ENCODE results near the gene CLECL1.
"Not testable (repeated sequence)": the region's sequence is repeated elsewhere in the genome, so short reads cannot be mapped to it uniquely, and the experiment has no call there.

CLECL1 gene

DNA sequence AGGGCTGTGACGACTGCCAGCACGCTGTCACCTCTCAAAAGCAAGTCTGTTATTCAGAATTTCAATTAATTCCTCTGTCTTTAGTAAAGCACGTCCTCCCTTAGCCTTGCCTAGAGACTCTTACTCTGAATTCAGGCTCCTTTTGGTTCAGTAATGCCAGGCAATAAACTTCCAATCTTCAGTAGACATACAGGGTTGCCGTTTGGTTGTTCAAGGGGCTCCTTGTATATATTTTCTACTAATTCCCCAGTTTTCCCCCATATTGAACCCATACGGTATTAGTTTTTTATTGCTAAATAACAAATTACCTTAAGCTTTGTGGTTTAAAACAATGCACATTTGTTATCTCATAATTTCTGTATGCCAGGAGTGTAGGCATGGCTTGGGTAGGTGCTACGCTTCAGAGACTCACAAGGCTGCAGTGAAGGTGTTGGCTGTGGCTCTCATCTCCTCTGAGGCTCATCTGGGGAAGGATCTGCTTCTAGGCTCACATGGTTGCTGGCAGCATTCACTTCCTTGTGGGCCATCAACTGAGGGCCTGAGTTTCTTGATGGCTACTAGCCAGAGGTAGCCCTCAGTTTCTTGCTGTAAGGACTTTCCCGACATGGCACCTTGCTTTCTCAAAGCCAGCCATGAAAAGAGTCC is 7.3 kb upstream of the CLECL1 start:
- no peaks in the 10 kb centered on the region; the same call in 1 of the 2 replicates for H3K4me1 ChIP-seq (ENCODE audit: insufficient read depth, low read length)
- H3K36me3 ChIP-seq (ENCODE audit: insufficient read depth, low read length) = no peaks in the 10 kb centered on the region
- H3K9me3 ChIP-seq (ENCODE audit: control insufficient read depth, insufficient read depth, low read length) = no peaks in the 10 kb centered on the region
- H3K9ac ChIP-seq (ENCODE audit: low read depth, low read length) = no peak overlapping the region

DNA sequence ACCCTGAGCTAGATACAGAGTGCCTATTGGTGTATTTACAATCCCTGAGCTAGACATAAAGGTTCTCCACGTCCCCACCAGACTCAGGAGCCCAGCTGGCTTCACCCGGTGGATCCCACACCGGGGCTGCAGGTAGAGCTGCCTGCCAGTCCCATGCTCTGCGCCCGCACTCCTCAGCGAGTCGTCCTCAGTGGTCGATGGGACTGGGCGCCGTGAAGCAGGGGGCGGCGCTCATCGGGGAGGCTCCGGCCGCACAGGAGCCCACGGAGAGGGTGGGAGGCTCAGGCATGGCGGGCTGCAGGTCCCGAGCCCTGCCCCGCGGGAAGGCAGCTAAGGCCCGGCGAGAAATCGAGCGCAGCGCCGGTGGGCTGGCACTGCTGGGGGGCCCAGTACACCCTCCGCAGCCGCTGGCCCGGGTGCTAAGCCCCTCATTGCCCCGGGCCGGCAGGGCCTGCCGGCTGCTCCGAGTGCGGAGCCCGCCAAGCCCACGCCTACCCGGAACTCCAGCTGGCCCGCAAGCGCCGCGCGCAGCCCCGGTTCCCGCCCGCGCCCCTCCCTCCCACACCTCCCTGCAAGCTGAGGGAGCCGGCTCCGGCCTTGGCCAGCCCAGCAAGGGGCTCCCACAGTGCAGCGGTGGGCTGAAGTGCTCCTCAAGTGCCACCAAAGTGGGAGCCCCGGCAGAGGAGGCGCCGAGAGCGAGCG is 6.7 kb upstream of the CLECL1 start:
- H3K9ac ChIP-seq (ENCODE audit: low read depth, low read length); H3K4me1 ChIP-seq (ENCODE audit: insufficient read depth, low read length); H3K36me3 ChIP-seq (ENCODE audit: insufficient read depth, low read length); H3K9me3 ChIP-seq (ENCODE audit: control insufficient read depth, insufficient read depth, low read length): not testable (repeated sequence)

DNA sequence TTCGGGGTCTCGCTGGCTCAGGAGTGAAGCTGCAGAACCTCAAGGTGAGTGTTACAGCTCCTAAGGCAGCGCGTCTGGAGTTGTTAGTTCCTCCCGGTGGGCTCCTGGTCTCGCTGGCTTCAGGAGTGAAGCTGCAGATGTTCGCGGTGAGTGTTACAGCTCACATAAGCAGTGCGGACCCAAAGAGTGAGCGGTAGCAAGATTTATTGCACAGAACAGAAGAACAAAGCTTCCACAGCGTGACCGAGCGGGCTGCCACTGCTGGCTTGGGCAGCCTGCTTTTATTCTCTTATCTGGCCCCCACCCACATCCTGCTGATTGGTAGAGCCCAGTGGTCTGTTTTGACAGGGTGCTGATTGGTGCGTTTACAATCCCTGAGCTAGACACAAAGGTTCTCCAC is 6.0 kb upstream of the CLECL1 start:
- H3K36me3 ChIP-seq (ENCODE audit: insufficient read depth, low read length); H3K9ac ChIP-seq (ENCODE audit: low read depth, low read length): not testable (repeated sequence)

DNA sequence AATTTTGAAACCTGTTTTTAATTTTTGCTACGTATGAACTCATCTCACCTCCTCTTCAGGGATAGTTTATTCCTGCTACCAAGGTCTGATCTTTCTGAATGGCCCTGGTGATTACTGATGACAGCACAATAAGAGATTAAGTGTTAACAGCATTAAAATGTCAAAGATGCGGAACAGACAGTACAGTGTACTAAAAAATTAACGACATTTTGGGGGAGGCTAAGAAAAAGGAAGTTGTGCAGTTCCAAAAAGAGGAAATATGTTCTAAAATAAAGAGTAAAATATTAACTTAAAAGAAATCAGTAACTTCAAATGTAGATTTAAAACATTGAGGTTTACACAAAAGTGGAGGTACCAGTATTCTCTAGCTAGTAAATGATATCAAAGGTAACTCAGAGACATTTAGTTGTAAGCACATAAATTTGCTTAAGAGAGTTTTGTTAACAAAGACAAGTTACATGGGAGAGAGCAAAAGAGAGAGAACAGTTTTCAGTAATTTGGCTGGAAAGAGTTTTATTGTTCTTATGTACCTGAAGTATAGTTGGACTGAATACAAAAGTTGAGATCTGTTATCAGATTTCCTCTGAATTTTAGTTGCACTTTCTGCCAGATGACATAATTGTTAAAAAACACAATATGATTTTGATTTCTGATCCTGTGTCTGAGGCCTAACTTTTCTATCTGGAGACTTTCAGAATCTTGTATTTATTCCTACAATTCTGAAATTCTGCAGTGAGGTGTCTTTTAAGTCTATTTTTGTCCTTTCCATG is 4.2 kb upstream of the CLECL1 start:
- Histone ChIP-seq H3K9me3 (ENCODE audit: control insufficient read depth, insufficient read depth, low read length) (no peaks in the 10 kb centered on the region), H3K36me3 (ENCODE audit: insufficient read depth, low read length) (no peaks in the 10 kb centered on the region), H3K4me1 (ENCODE audit: insufficient read depth, low read length) (no peaks in the 10 kb centered on the region), H3K9ac (ENCODE audit: low read depth, low read length) (no peak overlapping the region)

More for the DNA sequence above, 6.0 kb upstream of the CLECL1 start:
- H3K4me1 ChIP-seq (ENCODE audit: insufficient read depth, low read length); H3K9me3 ChIP-seq (ENCODE audit: control insufficient read depth, insufficient read depth, low read length): not testable (repeated sequence)

DNA sequence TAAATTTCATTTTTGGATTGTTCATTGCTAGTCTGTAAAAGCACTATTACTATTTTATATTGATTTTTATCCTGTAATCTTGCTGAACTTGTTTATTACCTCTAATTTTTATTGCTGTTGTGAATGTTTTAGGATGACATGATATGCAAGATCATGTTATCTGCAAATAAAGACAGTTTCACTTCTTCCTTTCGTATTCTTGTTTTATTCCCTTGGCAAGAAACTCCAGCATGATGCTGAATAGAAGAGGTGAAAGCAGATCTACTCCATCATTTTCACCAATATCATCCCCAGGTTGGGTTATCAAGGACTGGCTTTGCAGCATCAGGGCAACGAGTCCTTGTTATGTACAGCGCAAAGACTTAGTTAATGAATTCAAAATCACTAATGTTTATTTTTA is 2.7 kb upstream of the CLECL1 start:
- no peaks in the 10 kb centered on the region for H3K4me1 ChIP-seq (ENCODE audit: insufficient read depth, low read length)
- no peaks in the 10 kb centered on the region for H3K36me3 ChIP-seq (ENCODE audit: insufficient read depth, low read length)
- H3K9me3 ChIP-seq (ENCODE audit: control insufficient read depth, insufficient read depth, low read length) = no peaks in the 10 kb centered on the region
- H3K9ac ChIP-seq (ENCODE audit: low read depth, low read length) = no peak overlapping the region

DNA sequence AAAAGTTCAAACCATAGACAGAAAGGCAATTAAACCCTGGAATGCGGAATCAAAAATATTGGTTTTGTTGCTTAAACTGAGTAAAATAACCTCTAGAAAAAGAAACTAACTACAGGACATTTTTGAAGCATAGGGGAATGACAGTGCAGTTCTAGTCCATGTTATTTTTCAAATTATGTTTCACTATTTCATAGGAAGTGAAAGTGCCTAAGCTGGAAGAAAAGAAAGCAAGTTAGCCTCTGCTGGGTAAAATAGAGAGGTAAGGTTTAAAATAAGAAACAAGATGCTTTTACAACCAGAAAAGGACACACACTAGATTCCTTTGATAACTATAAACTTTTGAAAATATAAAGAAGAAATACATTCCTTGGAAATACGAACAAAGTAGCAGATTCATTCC is 1.1 kb downstream of the CLECL1 start:
- Histone ChIP-seq H3K4me1 (ENCODE audit: insufficient read depth, low read length) (no peaks in the 10 kb centered on the region), H3K9me3 (ENCODE audit: control insufficient read depth, insufficient read depth, low read length) (0 out of 2 replicates have a peak, but pooled peaks cover 2% of the 10 kb centered on the region), H3K36me3 (ENCODE audit: insufficient read depth, low read length) (no peaks in the 10 kb centered on the region), H3K9ac (ENCODE audit: low read depth, low read length) (no peak overlapping the region)

DNA sequence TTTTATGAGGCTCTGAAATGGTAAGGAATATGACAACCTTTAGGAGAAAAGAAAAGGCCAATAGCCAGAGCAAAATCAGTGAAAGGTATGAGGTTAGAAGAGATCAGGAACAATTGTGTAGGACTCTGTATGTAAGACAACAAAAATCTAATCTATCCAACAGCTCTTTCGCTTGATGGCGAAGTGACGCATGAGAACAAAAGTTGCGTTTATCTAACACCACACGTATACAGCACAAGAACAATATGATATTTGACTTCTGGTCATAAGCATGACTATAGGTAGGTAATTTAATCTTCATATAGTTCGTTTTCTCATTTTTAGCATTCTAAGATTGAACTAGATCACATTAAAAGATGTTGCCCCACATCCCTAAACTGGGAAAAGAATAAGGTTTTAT is 1.5 kb downstream of the CLECL1 start:
- Histone ChIP-seq H3K9ac (ENCODE audit: low read depth, low read length) (no peak overlapping the region), H3K9me3 (ENCODE audit: control insufficient read depth, insufficient read depth, low read length) (0 out of 2 replicates have a peak, but pooled peaks cover 2% of the 10 kb centered on the region), H3K36me3 (ENCODE audit: insufficient read depth, low read length) (no peaks in the 10 kb centered on the region), H3K4me1 (ENCODE audit: insufficient read depth, low read length) (no peaks in the 10 kb centered on the region)

DNA sequence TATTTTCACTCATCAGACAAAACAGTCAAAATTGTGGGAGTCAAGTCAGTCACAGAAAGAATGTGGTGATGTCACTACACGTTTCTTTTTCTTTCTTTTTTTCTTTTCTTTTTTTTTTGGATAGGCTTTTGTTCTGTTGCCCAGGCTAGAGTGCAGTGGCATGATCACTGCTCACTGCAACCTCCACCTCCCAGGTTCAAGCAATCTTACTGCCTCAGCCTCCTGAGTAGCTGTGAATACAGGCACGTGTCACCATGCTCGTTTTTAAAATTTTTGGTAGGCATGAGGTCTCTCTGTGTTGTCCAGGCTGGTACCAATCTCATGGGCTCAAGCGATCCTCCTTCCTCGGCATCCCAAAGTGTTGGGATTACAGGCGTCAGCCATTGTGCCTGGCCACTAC is 2.3 kb downstream of the CLECL1 start:
- Histone ChIP-seq H3K4me1 (ENCODE audit: insufficient read depth, low read length) (no peaks in the 10 kb centered on the region), H3K36me3 (ENCODE audit: insufficient read depth, low read length) (no peaks in the 10 kb centered on the region), H3K9ac (ENCODE audit: low read depth, low read length) (no peak overlapping the region), H3K9me3 (ENCODE audit: control insufficient read depth, insufficient read depth, low read length) (0 out of 2 replicates have a peak, but pooled peaks cover 2% of the 10 kb centered on the region)

DNA sequence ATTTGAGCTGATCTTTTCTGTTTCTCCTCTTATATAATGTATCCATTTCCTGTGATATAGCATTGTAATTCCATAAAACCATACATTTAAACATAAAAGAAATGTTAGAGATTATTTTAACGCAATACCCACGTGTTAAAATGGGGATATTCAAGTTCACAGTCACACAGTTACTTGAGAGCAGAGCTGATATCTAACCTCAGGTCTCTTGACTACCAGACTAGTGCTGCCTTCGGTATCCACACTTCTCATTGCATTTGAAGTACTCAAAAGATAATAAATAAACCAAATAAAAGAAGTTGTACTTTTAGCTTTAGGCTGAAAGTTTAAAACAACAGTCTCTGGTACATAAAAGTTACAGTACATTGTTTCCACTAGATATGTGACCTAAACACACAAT is 2.9 kb downstream of the CLECL1 start:
- Histone ChIP-seq H3K9me3 (ENCODE audit: control insufficient read depth, insufficient read depth, low read length) (0 out of 2 replicates have a peak, but pooled peaks cover 2% of the 10 kb centered on the region), H3K36me3 (ENCODE audit: insufficient read depth, low read length) (no peaks in the 10 kb centered on the region), H3K9ac (ENCODE audit: low read depth, low read length) (no peak overlapping the region), H3K4me1 (ENCODE audit: insufficient read depth, low read length) (no peaks in the 10 kb centered on the region)

DNA sequence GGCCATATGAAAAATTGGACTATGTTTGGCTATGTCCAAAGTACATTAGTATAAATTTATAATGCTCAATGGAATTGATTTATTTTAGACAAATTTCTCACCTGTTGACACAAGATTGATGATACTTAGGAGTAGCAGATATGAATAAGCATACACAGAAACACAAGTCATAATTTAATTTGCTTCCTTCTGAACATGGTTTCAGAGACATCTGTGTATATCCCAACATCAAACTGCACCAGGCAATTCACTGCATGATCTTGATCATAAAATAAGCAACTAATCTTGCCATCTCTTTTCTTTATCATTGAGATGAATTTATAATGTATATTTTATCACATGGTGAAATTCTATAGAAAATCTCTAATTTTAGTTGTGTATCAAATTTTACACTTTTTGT is 3.8 kb downstream of the CLECL1 start:
- Histone ChIP-seq H3K4me1 (ENCODE audit: insufficient read depth, low read length) (no peaks in the 10 kb centered on the region), H3K36me3 (ENCODE audit: insufficient read depth, low read length) (no peaks in the 10 kb centered on the region), H3K9me3 (ENCODE audit: control insufficient read depth, insufficient read depth, low read length) (0 out of 2 replicates have a peak, but pooled peaks cover 2% of the 10 kb centered on the region), H3K9ac (ENCODE audit: low read depth, low read length) (no peak overlapping the region)

DNA sequence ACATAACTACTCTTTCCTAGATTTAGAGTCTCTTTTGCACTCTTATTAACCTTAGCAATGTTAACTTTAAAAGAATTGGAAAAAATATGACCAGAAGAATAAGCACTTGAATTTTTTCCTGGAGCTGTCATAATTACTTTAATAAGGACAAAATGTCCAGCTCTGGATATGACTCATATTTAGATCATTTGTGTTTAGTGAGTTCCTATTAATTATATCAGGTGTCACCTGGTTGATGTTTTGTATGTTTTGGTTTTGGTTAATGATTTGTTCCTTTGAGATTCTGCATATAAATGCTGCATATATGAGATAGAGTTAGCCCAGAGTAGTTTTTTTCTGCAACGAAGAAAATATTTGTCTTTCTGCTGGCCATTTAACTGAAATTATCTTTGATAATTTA is 5.1 kb downstream of the CLECL1 start:
- H3K4me1 ChIP-seq (ENCODE audit: insufficient read depth, low read length) = no peaks in the 10 kb centered on the region
- H3K36me3 ChIP-seq (ENCODE audit: insufficient read depth, low read length) = no peaks in the 10 kb centered on the region
- 0 out of 2 replicates have a peak, but pooled peaks cover 2% of the 10 kb centered on the region for H3K9me3 ChIP-seq (ENCODE audit: control insufficient read depth, insufficient read depth, low read length)
- no peak overlapping the region for H3K9ac ChIP-seq (ENCODE audit: low read depth, low read length)

DNA sequence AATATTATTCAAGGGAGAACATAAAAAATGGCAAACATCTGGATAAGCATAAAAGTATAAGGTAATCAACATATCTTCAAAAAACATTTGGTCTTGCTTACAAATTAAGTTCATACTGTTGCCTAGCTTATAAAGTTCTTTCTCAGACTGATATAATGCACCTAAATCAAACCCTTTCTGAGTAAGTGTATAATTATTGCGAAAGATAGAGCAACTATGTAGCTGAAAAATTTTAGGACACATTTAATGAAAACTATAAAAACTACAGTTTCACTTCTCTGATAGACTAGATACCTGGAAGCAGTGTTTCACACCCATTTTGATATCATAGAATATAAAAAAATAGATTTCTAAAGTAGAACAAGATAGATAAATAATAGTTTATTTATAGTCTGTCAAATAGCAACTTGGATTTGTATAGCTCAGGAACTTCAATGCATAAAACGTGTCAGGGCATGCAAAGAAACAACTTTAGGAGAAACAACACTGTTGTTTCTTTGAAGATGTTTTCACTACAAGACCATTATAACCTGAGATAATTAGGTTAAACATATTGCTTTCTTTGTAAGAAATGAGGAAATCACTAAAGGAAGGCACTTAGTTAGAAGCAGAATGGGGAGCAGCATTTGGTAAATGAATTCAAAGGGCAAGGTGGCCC is 7.6 kb downstream of the CLECL1 start:
- Histone ChIP-seq H3K9me3 (ENCODE audit: control insufficient read depth, insufficient read depth, low read length) (0 out of 2 replicates have a peak, but pooled peaks cover 2% of the 10 kb centered on the region), H3K4me1 (ENCODE audit: insufficient read depth, low read length) (0 out of 2 replicates have a peak, but pooled peaks cover 7% of the 10 kb centered on the region), H3K36me3 (ENCODE audit: insufficient read depth, low read length) (no peaks in the 10 kb centered on the region), H3K9ac (ENCODE audit: low read depth, low read length) (no peak overlapping the region)

DNA sequence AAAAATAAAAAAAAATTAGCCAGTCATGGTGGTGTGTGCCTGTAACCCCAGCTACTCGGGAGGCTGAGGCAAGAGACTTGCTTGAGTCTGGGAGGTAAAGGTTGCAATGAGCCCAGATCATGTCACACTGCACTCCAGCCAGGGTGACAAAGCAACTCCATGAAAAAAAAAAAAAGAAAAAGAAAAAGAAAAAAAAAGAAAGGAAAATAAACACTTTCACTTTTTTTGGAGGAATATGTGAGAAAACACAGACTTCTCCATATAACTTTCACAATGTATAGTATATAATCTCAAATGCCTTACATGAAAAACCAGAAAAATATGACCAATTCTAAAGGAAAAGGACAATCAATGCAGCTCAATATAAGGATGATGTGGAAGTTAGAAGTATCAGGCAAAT is 8.9 kb downstream of the CLECL1 start:
- Histone ChIP-seq H3K36me3 (ENCODE audit: insufficient read depth, low read length) (no peaks in the 10 kb centered on the region), H3K9me3 (ENCODE audit: control insufficient read depth, insufficient read depth, low read length) (0 out of 2 replicates have a peak, but pooled peaks cover 2% of the 10 kb centered on the region), H3K4me1 (ENCODE audit: insufficient read depth, low read length) (0 out of 2 replicates have a peak, but pooled peaks cover 7% of the 10 kb centered on the region), H3K9ac (ENCODE audit: low read depth, low read length) (no peak overlapping the region)

DNA sequence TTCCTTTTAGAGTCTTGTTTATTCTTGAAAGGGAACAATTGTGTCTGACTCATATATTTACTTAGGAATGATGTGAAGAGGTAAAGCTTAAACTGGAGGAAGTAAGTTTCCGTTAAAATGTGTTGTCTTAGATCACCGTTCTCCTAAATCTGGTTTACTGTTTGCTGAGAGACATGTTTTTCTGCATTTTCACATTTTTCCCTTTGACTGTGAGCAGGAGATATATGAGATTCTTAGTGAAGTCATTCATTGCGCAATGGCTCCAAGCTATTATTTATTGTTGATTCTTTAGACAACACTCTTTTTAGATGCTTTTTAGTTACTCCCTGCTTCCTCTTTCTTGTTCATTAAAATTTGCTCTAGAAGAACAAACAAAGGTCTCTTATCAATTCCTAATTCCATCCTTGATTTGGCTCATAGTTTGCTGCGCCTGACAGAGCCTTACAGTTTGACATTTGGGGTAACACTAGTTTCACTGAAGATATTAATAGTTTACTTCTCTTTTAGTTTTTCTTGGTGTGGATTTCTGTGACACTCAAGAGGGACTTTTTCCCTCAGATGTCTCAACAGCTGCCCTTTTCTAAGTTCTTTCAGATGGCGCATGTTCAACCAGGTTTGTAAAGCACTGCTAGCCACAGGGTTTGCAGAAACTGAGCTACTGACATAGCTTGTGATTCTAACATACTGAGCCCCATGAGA is 11.4 kb downstream of the CLECL1 start:
- Histone ChIP-seq H3K9me3 (ENCODE audit: control insufficient read depth, insufficient read depth, low read length) (no peaks in the 10 kb centered on the region), H3K36me3 (ENCODE audit: insufficient read depth, low read length) (no peaks in the 10 kb centered on the region), H3K9ac (ENCODE audit: low read depth, low read length) (no peak overlapping the region), H3K4me1 (ENCODE audit: insufficient read depth, low read length) (0 out of 2 replicates have a peak, but pooled peaks cover 7% of the 10 kb centered on the region)

All from ES-I3 (cell line).